Heart right ventricle (tissue), 16 donors: ENCODE results near the gene CYP26C1. TPM values are rescaled to one million over a fixed set of nuclear protein-coding genes. Genes with fewer than 3 reads are reported as not detected.
A peak's percentile ranks its signal among the peaks of the same experiment; 100 is the strongest.

Experiments used
- ATAC-seq, 8 donors: fragments of 200-7000 bp; cut with Tn5 transposase; one replicate each; pipeline ENCODE4 v1.9.1; 2020; ENCODE audit warnings: mild to moderate bottlenecking in 8 of 8, moderate library complexity in 8 of 8, moderate number of reproducible peaks in 1 of 8
- DNase-seq, 2 donors: peaks; one replicate each; pipeline ENCODE4 v3.0.0-alpha.2; 2020
- H3K27ac ChIP-seq, 10 donors: fragments of 200-600 bp; sonication (generic) in 2 of 10; one replicate each; pipeline versions ENCODE4 v1.5.0 to v1.8.0; 2020 to 2022; ENCODE audit warnings: mild to moderate bottlenecking in 3 of 10
- H3K27me3 ChIP-seq, 7 donors: fragments of 200-600 bp; one replicate each; pipeline ENCODE4 v1.8.0; 2021 to 2022; ENCODE audit warnings: mild to moderate bottlenecking in 2 of 7
- H3K36me3 ChIP-seq, 9 donors: fragments of 200-600 bp; sonication (generic) in 1 of 9; one replicate each; pipeline versions ENCODE4 v1.5.0 to v1.8.0; 2020 to 2022; ENCODE audit warnings: mild to moderate bottlenecking in 2 of 9
- H3K4me1 ChIP-seq, 9 donors: fragments of 200-600 bp; sonication (generic) in 1 of 9; one replicate each; pipeline versions ENCODE4 v1.5.0 to v1.8.0; 2020 to 2022; ENCODE audit warnings: mild to moderate bottlenecking in 4 of 9
- H3K4me3 ChIP-seq, 10 donors: fragments of 200-600 bp; sonication (generic) in 2 of 10; one replicate each; pipeline versions ENCODE4 v1.5.0 to v1.8.0; 2020 to 2022; ENCODE audit warnings: mild to moderate bottlenecking in 7 of 10, moderate library complexity in 2 of 10
- H3K9me3 ChIP-seq, 11 donors: fragments of 200-600 bp in 10 of 11; sonication (generic) in 2 of 11; one replicate each; pipeline versions ENCODE4 v1.5.0 to v1.8.0; 2013 to 2022; ENCODE audit warnings: mild to moderate bottlenecking in 2 of 11, control low read depth in 1 of 11, moderate library complexity in 1 of 11
- WGBS, 2 donors: extraction: QIAGEN DNeasy Blood & Tissue Kit; methylation state at CpG; one replicate each; pipeline ENCODE4 v1.1.7; 2013; ENCODE audit warnings: inconsistent platforms in 1 of 2; 5-methylcytosine and 5-hydroxymethylcytosine counted together
- intact Hi-C, 10 donors: fragments of 100-400 bp; cut with DNase I; formaldehyde crosslinking; loops; one replicate each; pipeline versions ENCODE4 v1.11.1 to v1.14.2; 2022
- polyA plus RNA-seq, 2 donors: library from polyadenylated mRNA; stranded (reverse); fragments of 200-250 nt; gene quantifications; one replicate each; pipeline ENCODE4 v1.2.3, GENCODE V29; 2013
- total RNA-seq, 10 donors: library from RNA; stranded (reverse); fragmentation: NEBNext Ultra II Directional in 3 of 10; extraction: Animal tissue kit (Norgen Biotek cat#: 25700) in 3 of 10; gene quantifications; one replicate each; pipeline versions ENCODE4 v1.2.1 to v1.2.4, GENCODE V29; 2021 to 2023
- TF ChIP-seq, protein P1 (sequence below), 9 donors: fragments of 200-600 bp; sonication (generic) in 2 of 9; IDR thresholded peaks; one replicate each; pipeline versions ENCODE4 v1.5.0 to v1.8.0; 2021 to 2022; ENCODE audit warnings: antibody characterized with exemption in 9 of 9, mild to moderate bottlenecking in 5 of 9, moderate library complexity in 1 of 9
- donor health status: Arrhythmogenic right ventricular cardiomyopathy.
- donor health status: ischemic (EF 13 %, LVEDD 7.1; RV severe dilation, severe dysfunction).
- donor health status: healthy with polysubstance abuse.
- donor health status: DM: no; HTN: yes; CAD: no.
- donor health status: DM: no; HTN: no; CAD: no.
- donor health status: ischemic (EF 25% LVEDD 6.9; RV normal size, moderate dysfunction).
- donor health status: ischemic (EF 25% LVEDD 5.7; RV mildly dilated, moderate dysfunction).
- donor health status: healthy.
- donor health status: DM: yes; HTN: yes; CAD: no.
- donor health status: Ischemic cardiomyopathy.
- donor health status: ischemic (EF 35%, LVEDD 5.7; RV mildly dilated, moderate dysfunction).
- donor health status: nonischemic (EF 11% LVEDD 7.7; RV severe dilation, severe dysfunction).
- donor health status: DM: yes; HTN: yes; CAD: no.
- donor health status: PGD.
- donor health status: ischemic (EF 29% LVEDD 5.4; RV normal size, mild dysfunction).
- donor health status: nonischemic (EF 23%, LVEDD 6.1; RV moderate dilation, normal function).

Gene CYP26C1
- total and polyA plus RNA-seq, 12 donors = 0.08 to 0.15 TPM; not detected in 10

DNA sequence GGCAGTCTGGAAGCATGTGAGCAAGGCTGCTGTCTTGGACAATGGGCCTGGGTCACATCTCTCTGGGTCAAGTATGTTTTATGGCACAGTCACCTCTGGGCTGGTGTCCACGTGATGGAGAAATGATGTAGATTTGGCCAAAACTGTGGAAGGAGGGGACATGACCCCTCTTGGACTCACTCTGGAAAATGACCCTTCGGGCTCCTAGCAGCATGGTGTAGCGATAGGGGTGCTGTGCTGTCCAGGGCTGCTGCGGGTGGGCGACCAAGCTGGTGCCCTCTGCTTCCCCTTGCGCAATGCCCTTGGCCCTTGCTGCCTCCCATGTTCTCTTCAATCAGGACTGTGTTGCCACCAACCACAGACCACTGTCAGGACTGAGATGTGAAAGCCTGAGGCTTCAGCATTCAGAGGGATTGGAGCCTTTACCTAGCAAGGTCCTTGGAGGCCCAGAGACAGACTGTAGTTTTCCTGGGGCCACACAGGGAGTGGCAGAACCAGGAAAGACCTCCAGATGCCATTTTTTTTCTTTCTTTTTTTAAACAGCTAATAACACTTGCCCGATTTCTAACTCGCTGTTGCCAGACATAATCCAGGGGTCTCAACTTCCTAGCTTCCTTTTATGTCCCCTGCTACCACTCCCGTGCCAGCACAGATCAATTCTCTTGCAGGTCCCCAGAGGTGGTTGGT is 19.2 kb downstream of the CYP26C1 start:
- H3K9me3 ChIP-seq = no peaks in the 10 kb centered on the region
- H3K27ac ChIP-seq = no peak overlapping the region
- no peak for ATAC-seq
- H3K4me1 ChIP-seq = peaks cover 0 to 11% (median 4%) of the 10 kb centered on the region in 9 donors
- DNase-seq = no peak
- no peaks in the 10 kb centered on the region for H3K36me3 ChIP-seq
- no peak overlapping the region for H3K4me3 ChIP-seq
- intact Hi-C loops = loop anchor here (1.0 to 10.0 kb wide), 7 partner anchors 205 to 275 kb away; no protein-coding TSS in a partner anchor
- H3K27me3 ChIP-seq = peaks cover 8 to 70% (median 62%) of the 10 kb centered on the region in 7 donors
- WGBS, 2 donors = 64 to 66% methylated on average over 9 of the region's 9 CpGs
- TF ChIP-seq, protein P1, sequence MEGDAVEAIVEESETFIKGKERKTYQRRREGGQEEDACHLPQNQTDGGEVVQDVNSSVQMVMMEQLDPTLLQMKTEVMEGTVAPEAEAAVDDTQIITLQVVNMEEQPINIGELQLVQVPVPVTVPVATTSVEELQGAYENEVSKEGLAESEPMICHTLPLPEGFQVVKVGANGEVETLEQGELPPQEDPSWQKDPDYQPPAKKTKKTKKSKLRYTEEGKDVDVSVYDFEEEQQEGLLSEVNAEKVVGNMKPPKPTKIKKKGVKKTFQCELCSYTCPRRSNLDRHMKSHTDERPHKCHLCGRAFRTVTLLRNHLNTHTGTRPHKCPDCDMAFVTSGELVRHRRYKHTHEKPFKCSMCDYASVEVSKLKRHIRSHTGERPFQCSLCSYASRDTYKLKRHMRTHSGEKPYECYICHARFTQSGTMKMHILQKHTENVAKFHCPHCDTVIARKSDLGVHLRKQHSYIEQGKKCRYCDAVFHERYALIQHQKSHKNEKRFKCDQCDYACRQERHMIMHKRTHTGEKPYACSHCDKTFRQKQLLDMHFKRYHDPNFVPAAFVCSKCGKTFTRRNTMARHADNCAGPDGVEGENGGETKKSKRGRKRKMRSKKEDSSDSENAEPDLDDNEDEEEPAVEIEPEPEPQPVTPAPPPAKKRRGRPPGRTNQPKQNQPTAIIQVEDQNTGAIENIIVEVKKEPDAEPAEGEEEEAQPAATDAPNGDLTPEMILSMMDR (IDR thresholded peaks at IDR 0.05) = no peak

DNA sequence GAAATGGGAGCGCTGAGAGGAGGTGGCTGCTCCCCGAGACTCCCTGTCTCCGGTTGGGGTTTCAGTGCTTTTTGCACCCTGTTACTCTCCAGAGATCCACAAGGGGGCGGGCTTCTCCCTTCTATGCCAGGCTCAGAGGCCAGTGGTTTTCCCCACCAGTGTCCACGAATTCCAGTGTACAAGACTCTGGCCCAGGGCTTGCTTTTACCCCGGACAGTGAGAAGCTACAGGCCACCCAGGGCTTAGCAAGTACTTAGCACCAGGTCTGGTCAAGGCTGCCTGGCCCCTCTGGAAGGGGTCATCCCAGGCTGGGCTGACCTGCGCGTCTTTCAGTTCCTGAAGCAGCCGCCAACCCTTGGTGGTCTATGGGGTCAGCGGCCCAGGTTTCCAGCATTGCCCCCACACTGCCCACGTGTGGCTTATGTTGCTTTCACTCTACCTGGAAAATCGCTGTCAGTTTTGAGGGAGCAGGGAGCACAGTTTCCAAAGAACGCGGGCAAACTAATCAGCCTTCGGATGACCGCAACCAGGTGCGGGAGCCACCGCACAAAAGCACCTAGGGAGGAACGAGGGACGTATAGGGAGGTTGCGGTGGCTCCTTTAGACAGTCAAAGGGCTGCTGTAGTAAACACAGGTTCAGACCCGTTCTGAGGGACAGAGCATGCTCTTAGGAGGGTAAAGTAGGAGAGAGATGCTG is 19.9 kb downstream of the CYP26C1 start:
- peak; percentile 33 to 83 (median 70) for ATAC-seq
- TF ChIP-seq, protein P1 (IDR thresholded peaks at IDR 0.05) = peak; percentile 54 to 87 (median 78)
- no peak overlapping the region for H3K4me3 ChIP-seq
- no peaks in the 10 kb centered on the region for H3K36me3 ChIP-seq
- intact Hi-C loops = loop anchor here (1.0 to 10.0 kb wide), 7 partner anchors 204 to 274 kb away; no protein-coding TSS in a partner anchor
- DNase-seq = peak; percentile 27 to 34
- 54 to 57% methylated on average over 22 of the region's 22 CpGs for WGBS, 2 donors
- H3K9me3 ChIP-seq = no peaks in the 10 kb centered on the region
- peaks cover 1 to 63% (median 55%) of the 10 kb centered on the region in 7 donors for H3K27me3 ChIP-seq
- H3K4me1 ChIP-seq = peaks cover 0 to 5% (median 0%) of the 10 kb centered on the region in 9 donors
- no peak overlapping the region for H3K27ac ChIP-seq

DNA sequence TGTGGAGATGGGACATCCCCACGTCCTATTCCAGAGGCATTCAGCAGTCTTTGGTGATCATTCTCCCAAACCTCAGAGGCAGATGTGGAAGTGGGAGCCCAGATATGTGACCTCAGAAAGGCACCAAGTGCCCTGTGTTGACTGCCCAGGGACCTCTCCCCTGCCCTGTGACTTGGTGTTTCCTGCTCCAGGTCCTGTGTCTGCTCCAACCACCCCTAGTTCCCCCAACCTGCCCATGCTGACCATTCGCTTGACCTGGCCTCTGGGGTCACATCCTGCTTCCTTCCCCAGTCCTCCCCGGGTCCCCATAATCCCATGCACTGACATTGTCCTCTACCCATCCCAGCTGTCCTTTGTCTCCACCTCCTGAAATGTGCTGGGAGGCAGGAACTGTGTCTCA is 20.7 kb downstream of the CYP26C1 start:
- ATAC-seq (no peak), DNase-seq (no peak)
- Histone ChIP-seq H3K4me1 (peaks cover 0 to 5% (median 0%) of the 10 kb centered on the region in 9 donors), H3K4me3 (no peak overlapping the region), H3K27ac (no peak overlapping the region), H3K27me3 (peaks cover 0 to 55% (median 47%) of the 10 kb centered on the region in 7 donors), H3K9me3 (no peaks in the 10 kb centered on the region), H3K36me3 (no peaks in the 10 kb centered on the region)
- intact Hi-C loops = loop anchor here (2.0 to 10.0 kb wide), 6 partner anchors 203 to 273 kb away; no protein-coding TSS in a partner anchor
- WGBS, 2 donors = 52 to 58% methylated on average over 3 of the region's 3 CpGs
- TF ChIP-seq, protein P1 (IDR thresholded peaks at IDR 0.05) = no peak

DNA sequence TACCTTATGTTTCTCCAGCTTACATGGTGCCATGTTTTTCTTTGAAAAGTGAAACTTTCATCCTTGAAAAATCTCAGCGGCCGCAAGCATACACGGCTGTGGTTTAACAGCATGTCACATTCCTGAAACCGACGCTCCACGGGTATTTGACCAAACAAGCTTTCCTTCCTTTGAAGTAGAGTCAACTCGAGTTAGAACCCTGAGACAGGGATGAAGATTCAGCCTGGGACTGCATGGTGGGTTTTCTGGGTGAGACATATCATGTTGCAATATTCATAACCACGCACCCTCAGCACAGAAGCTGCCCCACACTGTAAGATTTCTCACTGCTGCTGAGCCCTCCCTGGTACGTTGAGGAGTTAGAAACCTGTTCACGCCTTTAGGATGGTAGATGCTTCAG is 21.2 kb downstream of the CYP26C1 start:
- DNase-seq (no peak), ATAC-seq (no peak)
- Histone ChIP-seq H3K27me3 (peaks cover 0 to 52% (median 42%) of the 10 kb centered on the region in 7 donors), H3K9me3 (no peaks in the 10 kb centered on the region), H3K36me3 (no peaks in the 10 kb centered on the region), H3K4me1 (peaks cover 0 to 5% (median 0%) of the 10 kb centered on the region in 9 donors), H3K27ac (no peak overlapping the region), H3K4me3 (no peak overlapping the region)
- TF ChIP-seq, protein P1 (IDR thresholded peaks at IDR 0.05) = no peak
- intact Hi-C loops = loop anchor here (2.0 to 10.0 kb wide), 6 partner anchors 203 to 273 kb away; no protein-coding TSS in a partner anchor
- 62 to 70% methylated on average over 10 of the region's 10 CpGs for WGBS, 2 donors
